K562 (cell line): Measurements from ENCODE around the gene PRDM12.

Source experiments
- BHLHE40 ChIP-seq: IDR thresholded peaks from 2 replicates; pipeline ENCODE4 v1.6.1; 2011; ENCODE audit warnings: low read length, improper control_type of control experiment
- CREM ChIP-seq: IDR thresholded peaks from 2 replicates; pipeline ENCODE4 v1.6.1; 2014; ENCODE audit warnings: antibody characterized with exemption, low read depth
- CTCF ChIP-seq, 3 experiments: IDR thresholded peaks in 2 of 3; conservative IDR thresholded peaks in 1 of 3; 2 replicates each; pipeline ENCODE4 v1.5.1; 2011 to 2012; ENCODE audit warnings: low read length in 3 of 3, mild to moderate bottlenecking in 3 of 3, control low read depth in 2 of 3, improper control_type of control experiment in 1 of 3, inconsistent platforms in 1 of 3, low read depth in 1 of 3, mixed read lengths in 1 of 3, moderate library complexity in 1 of 3; ENCODE audit not compliant: insufficient read depth in 2 of 3
- EZH2 ChIP-seq: IDR thresholded peaks from 2 replicates; pipeline ENCODE4 v1.6.1; 2012; ENCODE audit warnings: low read depth, mild to moderate bottlenecking, inconsistent platforms, low read length, borderline replicate concordance
- FOXA3 ChIP-seq, 2 experiments: fragments of 450-650 bp in 1 of 2; sonication (generic) in 1 of 2; formaldehyde crosslinking; IDR thresholded peaks in 1 of 2; conservative IDR thresholded peaks in 1 of 2; 2 replicates each; pipeline versions ENCODE4 v1.4.0 to v1.8.0; 2020 to 2022; ENCODE audit warnings: mild to moderate bottlenecking in 2 of 2, missing genetic modification reagents in 1 of 2
- FOXM1 ChIP-seq, 2 experiments: fragments of 450-650 bp in 1 of 2; sonication (generic) in 1 of 2; formaldehyde crosslinking in 1 of 2; IDR thresholded peaks; 2 replicates each; pipeline versions ENCODE4 v1.6.1 to v1.9.0; 2017 to 2022; ENCODE audit warnings: low read depth in 2 of 2, mild to moderate bottlenecking in 2 of 2, missing genetic modification reagents in 1 of 2, moderate library complexity in 1 of 2
- MAX ChIP-seq: sonication (generic); formaldehyde crosslinking; IDR thresholded peaks from 2 replicates; pipeline ENCODE4 v1.9.0; 2022; ENCODE audit warnings: mild to moderate bottlenecking, missing genetic modification reagents
- NUFIP1 ChIP-seq: fragments of 450-650 bp; IDR thresholded peaks from 2 replicates; pipeline ENCODE4 v1.6.1; 2018; ENCODE audit not compliant: partially characterized antibody
- ZNF785 ChIP-seq: fragments of 250-450 bp; sonication (Bioruptor Pico); IDR thresholded peaks from 2 replicates; pipeline ENCODE4 v1.4.0; 2020; ENCODE audit warnings: mild to moderate bottlenecking

GRCh38 chr9:130693101-130693425, 28.7 kb downstream of the PRDM12 start:
- no peak for TF ChIP-seq MAX (CRISPR knock-in tag)
- no peak for TF ChIP-seq EZH2
- no peak for TF ChIP-seq CTCF (IDR thresholded peaks at IDR 0.05 in 2 of 3, conservative IDR thresholded peaks at IDR 0.05 in 1 of 3; ENCODE audit: insufficient read depth in 2 of 3, low read depth in 1 of 3, low read length in 3 of 3)
- TF ChIP-seq NUFIP1 = no peak
- no peak for TF ChIP-seq FOXA3 (CRISPR knock-in tag; conservative IDR thresholded peaks at IDR 0.05 in 1 of 2, IDR thresholded peaks at IDR 0.05 in 1 of 2)
- TF ChIP-seq ZNF785 = no peak
- TF ChIP-seq CREM = no peak
- no peak for TF ChIP-seq BHLHE40
- TF ChIP-seq FOXM1 (IDR thresholded peaks at IDR 0.05; ENCODE audit: low read depth) = no peak
- TF ChIP-seq FOXM1 (CRISPR knock-in tag; IDR thresholded peaks at IDR 0.05; ENCODE audit: low read depth) = no peak
